ENCODE results near the gene PIGU. TPM values are rescaled to one million over a fixed set of nuclear protein-coding genes. Genes with fewer than 3 reads are reported as not detected.

Gene PIGU
- total and polyA plus RNA-seq, 2 donors (not counting 3 experiments of a cell fraction or from before 2014, with no cell fraction given): 20.3 to 81.8 TPM

GRCh38 chr20:34703061-34703423, 26.1 kb upstream of the PIGU start:
- H4K20me1 ChIP-seq (replicated peaks; ENCODE audit: control insufficient read depth, extremely low read depth, insufficient read depth, low read length): no peaks in the 10 kb centered on the region
- H3K36me3 ChIP-seq (ENCODE audit: control insufficient read depth in 2 of 2, extremely low read depth in 1 of 2, insufficient read depth in 2 of 2, low read length in 2 of 2): no peaks in the 10 kb centered on the region
- H3K27ac ChIP-seq (ENCODE audit: insufficient read depth, low read depth, low read length): no peak overlapping the region
- TF ChIP-seq GATA2 (IDR thresholded peaks at IDR 0.05; ENCODE audit: insufficient read depth, insufficient read length, low read depth, low read length) (no peak), POLR2AphosphoS5 (IDR thresholded peaks at IDR 0.05; ENCODE audit: insufficient read depth, low read depth, low read length) (no peak), EZH2 (IDR thresholded peaks at IDR 0.05; ENCODE audit: borderline replicate concordance, low read depth, low read length, severe bottlenecking) (no peak), MAX (IDR thresholded peaks at IDR 0.05; ENCODE audit: insufficient read depth, insufficient read length) (no peak), POLR2A (IDR thresholded peaks at IDR 0.05; ENCODE audit: low read depth, low read length) (no peak), JUN (IDR thresholded peaks at IDR 0.05; ENCODE audit: borderline replicate concordance, insufficient read depth, insufficient read length, low read depth) (no peak), MYC (IDR thresholded peaks at IDR 0.05; ENCODE audit: low read depth, low read length) (no peak), CTCF (IDR thresholded peaks at IDR 0.05; ENCODE audit: extremely low read depth in 1 of 2, insufficient read depth in 1 of 2, low read depth in 1 of 2, low read length in 2 of 2) (no peak), FOS (IDR thresholded peaks at IDR 0.05; ENCODE audit: borderline replicate concordance, insufficient read depth, low read length) (no peak)
- ChIA-PET CTCF (interaction anchor here (1.1 to 2.3 kb wide), 6 partner anchors 10 to 144 kb away, joined by 3 to 13 read pairs (median 7); partner anchors contain the start of genes MAP1LC3A and PIGU), POLR2A (interaction anchor here (1.6 to 1.8 kb wide), 2 partner anchors 122 to 145 kb away, joined by 4 read pairs; partner anchors contain the start of gene MAP1LC3A)
- H3K4me1 ChIP-seq (ENCODE audit: control insufficient read depth, extremely low read depth, insufficient read depth, low read length): peaks cover 11% of the 10 kb centered on the region
- no peaks in the 10 kb centered on the region for H3K9me3 ChIP-seq (replicated peaks; ENCODE audit: control insufficient read depth, insufficient read depth, low read length)
- no peak for FAIRE-seq
- H3K79me2 ChIP-seq (ENCODE audit: control insufficient read depth, insufficient read depth, low read length): no peaks in the 10 kb centered on the region
- no peak for DNase-seq (ENCODE audit: low read depth, low spot score)
- H2AFZ ChIP-seq (ENCODE audit: low read depth, low read length): no peak overlapping the region
- H3K4me3 ChIP-seq (replicated peaks in 1 of 3; ENCODE audit: insufficient read depth in 1 of 3, low read depth in 1 of 3, low read length in 3 of 3): peak overlapping the region in 1 of 3 experiments; percentile 75
- H3K9ac ChIP-seq (replicated peaks; ENCODE audit: extremely low read depth, insufficient read depth, low read length): no peak overlapping the region
- peak overlapping the region; percentile 82 for H3K4me2 ChIP-seq (ENCODE audit: insufficient read depth, low read length)
- intact Hi-C loops (cut with micrococcal nuclease) (no loop called here), dilution Hi-C loops (cut with MboI; ENCODE audit: extremely low pct_ligation_motif_present, low sequenced_read_pairs) (no loop called here)
- no peaks in the 10 kb centered on the region for H3K27me3 ChIP-seq (ENCODE audit: control insufficient read depth in 2 of 2, insufficient read depth in 2 of 2, low read length in 2 of 2)
- no peaks in the 10 kb centered on the region for H3K9me1 ChIP-seq (replicated peaks; ENCODE audit: control insufficient read depth, extremely low read depth, insufficient read depth, low read length)
- no TSS peak for BruUV-seq (replicated peaks)

Data from endothelial cell of umbilical vein (primary cell).